IPS-NIHi11 (cell line): ENCODE results near the gene ARHGAP6.

Source experiments
- DNase-seq: peaks from one replicate; pipeline ENCODE4 v3.0.0; 2012; ENCODE audit warnings: mixed read lengths, low spot score

The ARHGAP6 gene

GRCh38 chrX:11351375-11352295 lies 314.1 kb downstream of the ARHGAP6 start:
- no peak for DNase-seq

GRCh38 chrX:11349661-11350337 lies 315.9 kb downstream of the ARHGAP6 start:
- no peak for DNase-seq

- no peak for DNase-seq
These were observed 316.7 kb downstream of the ARHGAP6 start for GRCh38 chrX:11349020-11349419.

GRCh38 chrX:11347300-11347699 lies 318.4 kb downstream of the ARHGAP6 start:
- DNase-seq, result no peak

GRCh38 chrX:11346121-11346682 lies 319.5 kb downstream of the ARHGAP6 start:
- no peak for DNase-seq

- DNase-seq, result no peak
These were observed 323.0 kb downstream of the ARHGAP6 start for GRCh38 chrX:11342673-11343072.

- no peak for DNase-seq
These were observed 324.2 kb downstream of the ARHGAP6 start for GRCh38 chrX:11341274-11342201.

- no peak for DNase-seq
These were observed 328.3 kb downstream of the ARHGAP6 start for GRCh38 chrX:11337292-11338009.

- DNase-seq, result no peak
These were observed 329.5 kb downstream of the ARHGAP6 start for GRCh38 chrX:11336201-11336600.

- no peak for DNase-seq
These were observed 331.6 kb downstream of the ARHGAP6 start for GRCh38 chrX:11334165-11334564.

GRCh38 chrX:11331788-11332187 lies 333.9 kb downstream of the ARHGAP6 start:
- no peak for DNase-seq

- DNase-seq, result no peak
These were observed 336.7 kb downstream of the ARHGAP6 start for GRCh38 chrX:11329021-11329420.

- DNase-seq, result no peak
These were observed 337.6 kb downstream of the ARHGAP6 start for GRCh38 chrX:11328134-11328533.

- DNase-seq, result no peak
These were observed 343.7 kb downstream of the ARHGAP6 start for GRCh38 chrX:11321986-11322385.

GRCh38 chrX:11319806-11320520 lies 345.8 kb downstream of the ARHGAP6 start:
- no peak for DNase-seq

GRCh38 chrX:11311706-11312105 lies 354.0 kb downstream of the ARHGAP6 start:
- DNase-seq, result no peak

- no peak for DNase-seq
These were observed 356.5 kb downstream of the ARHGAP6 start for GRCh38 chrX:11309220-11309619.

- no peak for DNase-seq
These were observed 360.1 kb downstream of the ARHGAP6 start for GRCh38 chrX:11305641-11306040.

- DNase-seq, result no peak
These were observed 360.9 kb downstream of the ARHGAP6 start for GRCh38 chrX:11304829-11305228.

- DNase-seq, result no peak
These were observed 367.1 kb downstream of the ARHGAP6 start for GRCh38 chrX:11298600-11298999.

- no peak for DNase-seq
These were observed 369.7 kb downstream of the ARHGAP6 start for GRCh38 chrX:11296051-11296450.
